Dendritic cell treated with granulocyte-macrophage colony-stimulating factor and Interleukin-4, amounts not matched to agents 40 ng/mL and 50 ng/mL, for 4 days (primary cell): ENCODE data around the gene TEX14.
"Not testable (repeated sequence)": the region's sequence is repeated elsewhere in the genome, so short reads cannot be mapped to it uniquely, and the experiment has no call there.

Source experiments
- H3K27ac Mint-ChIP-seq: one replicate; pipeline ENCODE4 v1.8.0; 2022; ENCODE audit warnings: mild to moderate bottlenecking, mixed read lengths
- H3K27me3 Mint-ChIP-seq: one replicate; pipeline ENCODE4 v1.8.0; 2022; ENCODE audit warnings: mild to moderate bottlenecking, mixed read lengths
- H3K36me3 Mint-ChIP-seq: one replicate; pipeline ENCODE4 v1.8.0; 2022; ENCODE audit warnings: low read depth, mixed read lengths
- H3K4me1 Mint-ChIP-seq: one replicate; pipeline ENCODE4 v1.8.0; 2022; ENCODE audit warnings: low read depth, mixed read lengths
- H3K4me3 Mint-ChIP-seq: one replicate; pipeline ENCODE4 v1.8.0; 2022; ENCODE audit warnings: mild to moderate bottlenecking, moderate library complexity, mixed read lengths
- H3K9me3 Mint-ChIP-seq: one replicate; pipeline ENCODE4 v1.8.0; 2022; ENCODE audit warnings: mixed read lengths
- intact Hi-C: fragments of 100-400 bp; cut with micrococcal nuclease; formaldehyde crosslinking; loops from one replicate; pipeline ENCODE4 v1.15.0; 2022

The TEX14 gene

GRCh38 chr17:58702708-58703107 lies 10.9 kb upstream of the TEX14 start:
- Mint-ChIP-seq H3K4me1 (peaks cover 11% of the 10 kb centered on the region), H3K36me3 (peaks cover 15% of the 10 kb centered on the region), H3K4me3 (no peak overlapping the region), H3K27me3 (no peaks in the 10 kb centered on the region), H3K9me3 (no peaks in the 10 kb centered on the region), H3K27ac (no peak overlapping the region)
- intact Hi-C loops: no loop called here

DNA sequence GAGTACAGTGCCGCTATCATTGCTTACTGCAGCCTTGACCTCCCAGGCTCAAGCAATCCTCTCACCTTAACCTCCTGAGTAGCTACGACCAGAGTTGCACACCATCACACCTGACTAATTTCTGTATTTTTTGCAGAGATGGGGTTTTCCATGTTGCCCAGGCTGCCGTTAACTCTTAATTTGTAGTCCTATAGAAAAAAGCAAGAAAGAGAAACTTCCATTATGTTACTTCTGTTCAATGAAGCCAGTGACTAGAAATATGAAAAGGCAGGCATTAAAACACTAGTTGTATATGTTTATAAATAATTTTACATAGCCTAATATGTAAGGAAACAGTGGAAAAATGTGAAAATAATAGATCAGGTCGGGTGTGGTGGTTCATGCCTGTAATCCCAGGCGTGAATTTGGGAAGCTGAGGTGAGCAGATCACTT lies 10.2 kb upstream of the TEX14 start:
- intact Hi-C loops: no loop called here
- Mint-ChIP-seq H3K4me1 (peaks cover 9% of the 10 kb centered on the region), H3K27ac (no peak overlapping the region), H3K36me3 (peaks cover 15% of the 10 kb centered on the region), H3K9me3 (no peaks in the 10 kb centered on the region), H3K4me3 (no peak overlapping the region), H3K27me3 (no peaks in the 10 kb centered on the region)

- Mint-ChIP-seq H3K36me3 (peaks cover 15% of the 10 kb centered on the region), H3K4me1 (peaks cover 5% of the 10 kb centered on the region), H3K4me3 (no peak overlapping the region), H3K27ac (no peak overlapping the region), H3K27me3 (no peaks in the 10 kb centered on the region), H3K9me3 (no peaks in the 10 kb centered on the region)
- intact Hi-C loops: no loop called here
Observed at GRCh38 chr17:58699771-58700170, 7.9 kb upstream of the TEX14 start.

DNA sequence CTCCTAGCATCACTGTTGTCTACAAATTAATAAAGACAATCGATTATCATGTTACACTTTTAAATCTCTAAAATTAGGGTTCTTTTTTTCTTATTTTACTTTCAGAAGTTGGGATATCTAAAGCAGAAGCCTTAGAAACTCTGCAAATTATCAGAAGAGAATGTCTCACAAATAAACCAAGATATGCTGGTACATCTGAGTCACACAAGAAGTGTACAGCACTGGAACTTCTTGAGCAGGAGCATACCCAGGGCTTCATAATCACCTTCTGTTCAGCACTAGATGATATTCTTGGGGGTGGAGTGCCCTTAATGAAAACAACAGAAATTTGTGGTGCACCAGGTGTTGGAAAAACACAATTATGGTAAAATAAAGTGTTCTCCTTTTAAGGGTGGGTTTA lies 3.0 kb upstream of the TEX14 start:
- Mint-ChIP-seq H3K9me3 (no peaks in the 10 kb centered on the region), H3K27me3 (no peaks in the 10 kb centered on the region), H3K36me3 (peaks cover 10% of the 10 kb centered on the region), H3K27ac (no peak overlapping the region), H3K4me3 (no peak overlapping the region), H3K4me1 (peaks cover 17% of the 10 kb centered on the region)
- intact Hi-C loops: no loop called here

- H3K4me1 Mint-ChIP-seq: peaks cover 17% of the 10 kb centered on the region
- H3K36me3 Mint-ChIP-seq: peaks cover 5% of the 10 kb centered on the region
- H3K9me3 Mint-ChIP-seq: no peaks in the 10 kb centered on the region
- intact Hi-C loops: no loop called here
- no peaks in the 10 kb centered on the region for H3K27me3 Mint-ChIP-seq
- H3K4me3 Mint-ChIP-seq: no peak overlapping the region
- H3K27ac Mint-ChIP-seq: no peak overlapping the region
Observed at GRCh38 chr17:58694302-58694701, 2.5 kb upstream of the TEX14 start.

DNA sequence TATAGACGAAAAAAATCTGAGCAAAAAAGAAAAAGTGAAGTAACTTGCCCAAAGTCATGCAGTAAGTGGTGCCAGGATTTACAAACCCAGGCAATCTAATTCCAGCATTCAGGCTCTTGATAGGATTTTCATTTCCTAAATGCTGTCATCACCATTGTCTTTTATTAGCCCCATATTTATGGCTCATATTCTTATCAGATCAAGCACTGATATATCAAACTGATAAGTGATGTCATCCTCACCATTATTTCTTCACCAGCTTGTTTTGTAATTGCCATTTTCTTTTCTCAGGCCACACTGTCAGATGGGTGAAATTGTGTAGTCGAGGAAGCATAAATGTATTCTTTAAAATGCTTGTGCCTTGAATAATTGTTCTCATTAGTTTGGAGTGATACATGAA lies 1.9 kb upstream of the TEX14 start:
- H3K27me3 Mint-ChIP-seq: no peaks in the 10 kb centered on the region
- H3K4me3 Mint-ChIP-seq: no peak overlapping the region
- H3K36me3 Mint-ChIP-seq: peaks cover 5% of the 10 kb centered on the region
- H3K4me1 Mint-ChIP-seq: peaks cover 17% of the 10 kb centered on the region
- no peaks in the 10 kb centered on the region for H3K9me3 Mint-ChIP-seq
- intact Hi-C loops: no loop called here
- H3K27ac Mint-ChIP-seq: no peak overlapping the region

DNA sequence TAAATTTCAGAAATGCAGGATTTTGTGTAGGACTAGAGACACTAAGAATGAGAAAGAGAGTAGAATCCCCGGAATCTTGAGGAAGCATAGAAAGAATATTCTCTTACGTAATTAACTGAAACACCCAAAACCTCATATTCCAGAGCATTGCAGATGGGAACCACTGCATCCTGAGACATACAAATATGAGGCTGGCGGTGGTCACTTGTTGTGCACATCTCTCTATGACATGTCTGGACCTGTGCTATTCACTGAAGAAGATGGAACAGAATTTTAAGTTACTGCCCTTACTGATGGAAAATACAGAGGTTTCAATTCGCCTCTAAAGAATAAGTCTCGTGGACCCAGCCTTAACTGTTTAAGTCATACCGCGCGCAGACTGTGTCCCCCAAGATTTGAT lies 1.4 kb upstream of the TEX14 start:
- intact Hi-C loops: no loop called here
- peaks cover 5% of the 10 kb centered on the region for H3K36me3 Mint-ChIP-seq
- no peaks in the 10 kb centered on the region for H3K27me3 Mint-ChIP-seq
- H3K4me1 Mint-ChIP-seq: peaks cover 17% of the 10 kb centered on the region
- H3K4me3 Mint-ChIP-seq: peak overlapping the region; percentile 85
- no peaks in the 10 kb centered on the region for H3K9me3 Mint-ChIP-seq
- H3K27ac Mint-ChIP-seq: peak overlapping the region; percentile 92

GRCh38 chr17:58692239-58693055 lies 602 bp upstream of the TEX14 start, which contains the start of gene RAD51C:
Gene RAD51C, plus strand, starts transcription at chr17:58692602. Its CDS starts 42 bp downstream, at chr17:58692644.
- H3K9me3 Mint-ChIP-seq: no peaks in the 10 kb centered on the region
- H3K4me3 Mint-ChIP-seq: peak within 1 kb of the TSS; percentile 85
- no peaks in the 10 kb centered on the region for H3K27me3 Mint-ChIP-seq

DNA sequence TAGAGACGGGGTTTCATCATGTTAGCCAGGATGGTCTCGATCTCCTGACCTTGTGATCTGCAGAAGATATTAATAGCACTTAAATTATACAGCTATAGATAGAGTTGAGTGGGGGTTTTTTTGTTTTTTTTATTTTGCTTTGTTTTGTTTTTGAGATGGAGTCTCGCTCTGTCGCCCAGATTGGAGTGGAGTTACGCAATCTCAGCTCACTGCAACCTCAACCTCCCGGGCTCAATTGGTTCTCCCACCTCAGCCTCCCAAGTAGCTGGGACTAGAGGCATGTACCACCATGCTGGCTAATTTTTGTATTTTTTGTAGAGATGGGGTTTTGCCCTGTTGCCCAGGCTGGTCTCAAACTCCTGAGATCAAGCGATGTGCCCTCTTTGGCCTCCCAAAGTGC lies 1.8 kb downstream of the TEX14 start:
- H3K4me3 Mint-ChIP-seq, H3K27ac Mint-ChIP-seq, H3K9me3 Mint-ChIP-seq, intact Hi-C loops, H3K27me3 Mint-ChIP-seq, H3K36me3 Mint-ChIP-seq: not testable (repeated sequence)
- peaks cover 12% of the 10 kb centered on the region for H3K4me1 Mint-ChIP-seq

More at GRCh38 chr17:58692239-58693055, 602 bp upstream of the TEX14 start, which contains the start of gene RAD51C:
- intact Hi-C loops: loop anchor here (1.0 kb wide), 1 partner anchor 33 kb away; no protein-coding TSS in a partner anchor
- Mint-ChIP-seq H3K27ac (peak within 1 kb of the TSS; percentile 92), H3K36me3 (peaks cover 5% of the 10 kb centered on the region), H3K4me1 (peaks cover 17% of the 10 kb centered on the region)

- Mint-ChIP-seq H3K36me3 (peaks cover 5% of the 10 kb centered on the region), H3K9me3 (no peaks in the 10 kb centered on the region), H3K27ac (no peak overlapping the region), H3K4me3 (no peak overlapping the region), H3K27me3 (no peaks in the 10 kb centered on the region), H3K4me1 (peaks cover 9% of the 10 kb centered on the region)
- intact Hi-C loops: no loop called here
Observed at GRCh38 chr17:58688521-58688920, 3.3 kb downstream of the TEX14 start.

GRCh38 chr17:58686980-58687379 lies 4.9 kb downstream of the TEX14 start:
- H3K9me3 Mint-ChIP-seq: no peaks in the 10 kb centered on the region
- H3K27me3 Mint-ChIP-seq: no peaks in the 10 kb centered on the region
- intact Hi-C loops: no loop called here
- no peak overlapping the region for H3K4me3 Mint-ChIP-seq
- no peaks in the 10 kb centered on the region for H3K4me1 Mint-ChIP-seq
- no peaks in the 10 kb centered on the region for H3K36me3 Mint-ChIP-seq
- H3K27ac Mint-ChIP-seq: no peak overlapping the region

DNA sequence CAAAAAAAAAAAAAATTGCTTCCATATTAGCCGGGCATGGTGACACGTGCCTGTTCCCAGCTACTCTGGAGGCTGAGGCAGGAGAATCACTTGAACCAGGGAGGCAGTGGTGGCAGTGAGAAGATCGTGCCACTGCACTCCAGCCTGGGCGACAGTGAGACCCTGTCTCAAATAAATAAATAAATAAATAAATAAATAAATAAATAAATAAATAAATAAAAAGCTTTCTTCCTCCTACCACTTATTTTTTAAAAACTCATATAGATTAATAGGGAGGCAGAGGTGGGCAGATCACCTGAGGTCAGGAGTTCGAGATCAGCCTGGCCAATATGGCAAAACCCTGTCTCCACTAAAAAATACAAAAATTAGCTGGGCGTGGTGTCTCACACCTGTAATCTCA lies 7.4 kb downstream of the TEX14 start:
- H3K4me3 Mint-ChIP-seq, H3K36me3 Mint-ChIP-seq, H3K9me3 Mint-ChIP-seq, H3K27ac Mint-ChIP-seq, intact Hi-C loops, H3K4me1 Mint-ChIP-seq, H3K27me3 Mint-ChIP-seq: not testable (repeated sequence)

DNA sequence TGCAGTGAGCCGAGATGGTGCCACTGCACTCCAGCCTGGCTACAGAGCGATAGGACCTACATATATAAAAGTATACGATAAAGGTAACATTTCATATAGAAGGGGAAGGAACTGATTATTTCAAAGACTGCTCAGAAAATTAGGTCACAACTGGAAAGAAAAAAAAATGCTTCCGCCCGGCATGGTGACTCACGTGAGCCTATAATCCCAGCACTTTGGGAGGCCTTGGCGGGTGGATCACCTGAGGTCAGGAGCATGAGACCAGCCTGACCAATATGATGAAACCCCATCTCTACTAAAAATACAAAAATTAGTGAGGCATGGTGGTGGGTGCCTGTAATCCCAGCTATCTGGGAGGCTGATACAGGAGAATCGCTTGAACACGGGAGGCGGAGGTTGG lies 7.8 kb downstream of the TEX14 start:
- Mint-ChIP-seq H3K9me3 (no peaks in the 10 kb centered on the region), H3K4me1 (no peaks in the 10 kb centered on the region), H3K36me3 (no peaks in the 10 kb centered on the region), H3K27ac (no peak overlapping the region), H3K27me3 (no peaks in the 10 kb centered on the region), H3K4me3 (no peak overlapping the region)
- intact Hi-C loops: no loop called here

DNA sequence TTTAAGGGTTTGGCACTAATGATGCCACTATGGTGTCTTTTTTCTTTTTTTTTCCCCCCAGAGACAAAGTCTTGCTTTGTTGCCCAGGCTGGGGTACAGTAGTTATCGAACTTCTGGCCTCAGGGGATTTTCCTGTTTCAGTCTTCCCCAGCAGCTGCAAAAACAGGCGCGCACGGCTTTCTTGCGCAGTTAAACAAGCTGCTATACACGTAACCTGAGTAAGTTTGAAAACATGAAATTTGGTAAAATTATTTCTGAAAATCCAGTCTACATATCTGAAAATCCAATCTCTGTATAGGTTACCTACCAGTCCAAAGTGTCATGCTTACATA lies 11.8 kb downstream of the TEX14 start:
- no peak overlapping the region for H3K27ac Mint-ChIP-seq
- no peak overlapping the region for H3K4me3 Mint-ChIP-seq
- no peaks in the 10 kb centered on the region for H3K36me3 Mint-ChIP-seq
- H3K27me3 Mint-ChIP-seq: peaks cover 4% of the 10 kb centered on the region
- no peaks in the 10 kb centered on the region for H3K9me3 Mint-ChIP-seq
- intact Hi-C loops: no loop called here
- peaks cover 4% of the 10 kb centered on the region for H3K4me1 Mint-ChIP-seq
